ENCODE data around the gene TTC3. TPM values are rescaled to one million over a fixed set of nuclear protein-coding genes. Genes with fewer than 3 reads are reported as not detected.

TTC3 gene
- total and polyA plus RNA-seq, 7 donors, result 6.5 to 50.3 (median 25.7) TPM

DNA sequence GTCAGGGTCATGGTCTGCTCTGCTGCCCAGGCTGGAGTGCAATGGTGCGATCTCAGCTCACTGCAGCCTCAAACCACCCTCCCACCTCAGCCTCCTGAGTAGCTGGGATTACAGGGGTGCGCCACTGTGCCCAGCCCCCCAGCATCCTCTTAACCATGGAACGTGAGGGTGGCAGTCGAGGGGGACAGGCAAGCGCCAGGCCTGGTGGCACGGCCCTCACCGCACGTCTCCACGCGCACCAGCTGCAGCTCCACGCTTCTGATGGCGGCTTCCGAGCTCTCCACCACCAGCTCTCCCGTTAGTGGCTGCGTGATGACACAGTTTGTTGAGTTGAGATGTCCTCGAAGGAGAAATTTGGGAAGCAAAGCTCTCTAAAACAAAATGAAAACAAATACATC lies 154.9 kb downstream of the TTC3 start:
- H3K9me3 ChIP-seq, result no peaks in the 10 kb centered on the region
- intact Hi-C loops (cut with DNase I), result no loop called here
- H3K27me3 ChIP-seq (ENCODE audit: insufficient read depth in 3 of 3, low read length in 2 of 3), result no peaks in the 10 kb centered on the region
- ATAC-seq, result no peak
- 96 to 98% (median 97%) methylated on average over 16 of the region's 16 CpGs for WGBS, 3 donors
- no peaks in the 10 kb centered on the region for H3K4me1 ChIP-seq
- TF ChIP-seq, protein P1, sequence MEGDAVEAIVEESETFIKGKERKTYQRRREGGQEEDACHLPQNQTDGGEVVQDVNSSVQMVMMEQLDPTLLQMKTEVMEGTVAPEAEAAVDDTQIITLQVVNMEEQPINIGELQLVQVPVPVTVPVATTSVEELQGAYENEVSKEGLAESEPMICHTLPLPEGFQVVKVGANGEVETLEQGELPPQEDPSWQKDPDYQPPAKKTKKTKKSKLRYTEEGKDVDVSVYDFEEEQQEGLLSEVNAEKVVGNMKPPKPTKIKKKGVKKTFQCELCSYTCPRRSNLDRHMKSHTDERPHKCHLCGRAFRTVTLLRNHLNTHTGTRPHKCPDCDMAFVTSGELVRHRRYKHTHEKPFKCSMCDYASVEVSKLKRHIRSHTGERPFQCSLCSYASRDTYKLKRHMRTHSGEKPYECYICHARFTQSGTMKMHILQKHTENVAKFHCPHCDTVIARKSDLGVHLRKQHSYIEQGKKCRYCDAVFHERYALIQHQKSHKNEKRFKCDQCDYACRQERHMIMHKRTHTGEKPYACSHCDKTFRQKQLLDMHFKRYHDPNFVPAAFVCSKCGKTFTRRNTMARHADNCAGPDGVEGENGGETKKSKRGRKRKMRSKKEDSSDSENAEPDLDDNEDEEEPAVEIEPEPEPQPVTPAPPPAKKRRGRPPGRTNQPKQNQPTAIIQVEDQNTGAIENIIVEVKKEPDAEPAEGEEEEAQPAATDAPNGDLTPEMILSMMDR (IDR thresholded peaks at IDR 0.05), result no peak
- no peak overlapping the region for H3K4me3 ChIP-seq
- DNase-seq, result no peak
- H3K27ac ChIP-seq, result no peak overlapping the region
- peaks cover 3 to 99% of the 10 kb centered on the region in 2 donors for H3K36me3 ChIP-seq (ENCODE audit: insufficient read depth in 1 of 2, low read depth in 1 of 2)

DNA sequence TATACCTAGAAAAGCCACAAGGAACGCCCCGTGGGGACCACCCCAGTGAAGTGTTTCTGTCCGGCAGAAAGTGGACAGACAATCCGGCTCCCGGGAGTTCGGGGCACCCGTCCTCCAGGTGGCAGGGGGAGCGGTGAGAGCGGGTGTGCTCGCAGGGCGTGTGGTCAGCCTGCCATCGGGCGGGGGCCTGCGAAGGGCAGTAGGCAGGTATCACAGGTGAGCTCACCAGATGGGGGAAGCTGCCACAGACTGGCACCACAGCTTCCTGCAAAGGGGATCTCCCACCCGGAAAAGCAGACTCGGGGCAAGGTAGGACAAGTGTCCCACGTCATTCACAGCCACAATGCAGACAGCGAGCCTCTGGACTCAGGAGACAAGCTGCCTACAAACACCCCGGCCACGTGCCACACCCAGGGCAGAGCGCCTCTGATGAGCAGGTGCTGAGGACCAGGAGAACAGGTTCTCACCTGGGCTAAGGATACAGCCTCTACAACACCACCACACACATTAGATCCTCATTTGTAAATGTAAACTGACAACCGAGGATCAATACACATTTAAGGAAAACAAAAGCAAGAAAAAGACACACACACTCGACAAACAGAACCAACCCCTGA lies 157.7 kb downstream of the TTC3 start:
- DNase-seq, result no peak
- Histone ChIP-seq H3K4me1 (no peaks in the 10 kb centered on the region), H3K36me3 (ENCODE audit: insufficient read depth in 1 of 2, low read depth in 1 of 2) (peaks cover 6 to 87% of the 10 kb centered on the region in 2 donors), H3K27ac (no peak overlapping the region), H3K27me3 (ENCODE audit: insufficient read depth in 3 of 3, low read length in 2 of 3) (no peaks in the 10 kb centered on the region), H3K9me3 (no peaks in the 10 kb centered on the region), H3K4me3 (no peak overlapping the region)
- no peak for ATAC-seq
- TF ChIP-seq, protein P1 (IDR thresholded peaks at IDR 0.05), result no peak
- WGBS, 3 donors, result 89 to 92% (median 90%) methylated on average over 23 of the region's 23 CpGs
- intact Hi-C loops (cut with DNase I), result no loop called here

DNA sequence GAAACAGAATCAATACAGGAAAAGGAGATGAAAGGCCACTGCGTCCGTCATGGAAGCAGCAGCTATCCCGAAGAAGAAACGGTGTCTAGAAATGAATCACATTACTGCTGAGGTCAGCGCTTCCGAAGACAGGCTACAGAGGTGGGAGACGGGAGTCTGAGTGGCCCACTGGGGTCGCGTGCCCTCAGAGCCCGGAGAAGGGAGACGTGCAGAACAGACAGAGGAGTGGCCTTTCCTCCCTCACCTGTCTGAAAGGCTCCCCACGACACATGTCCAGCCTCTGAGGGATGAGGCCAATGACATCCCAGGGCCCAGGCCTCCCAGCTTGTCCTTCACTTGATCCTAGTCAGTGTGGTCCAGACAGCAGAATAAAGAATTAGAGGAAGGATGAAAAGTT lies 158.2 kb downstream of the TTC3 start:
- intact Hi-C loops (cut with DNase I), result no loop called here
- ATAC-seq (no peak), DNase-seq (no peak)
- TF ChIP-seq, protein P1 (IDR thresholded peaks at IDR 0.05), result no peak
- no peaks in the 10 kb centered on the region for H3K9me3 ChIP-seq
- H3K4me3 ChIP-seq, result no peak overlapping the region
- no peaks in the 10 kb centered on the region for H3K27me3 ChIP-seq (ENCODE audit: insufficient read depth in 3 of 3, low read length in 2 of 3)
- 78 to 91% (median 84%) methylated on average over 12 of the region's 12 CpGs for WGBS, 3 donors
- H3K27ac ChIP-seq, result no peak overlapping the region
- peaks cover 6 to 86% of the 10 kb centered on the region in 2 donors for H3K36me3 ChIP-seq (ENCODE audit: insufficient read depth in 1 of 2, low read depth in 1 of 2)
- no peaks in the 10 kb centered on the region for H3K4me1 ChIP-seq

DNA sequence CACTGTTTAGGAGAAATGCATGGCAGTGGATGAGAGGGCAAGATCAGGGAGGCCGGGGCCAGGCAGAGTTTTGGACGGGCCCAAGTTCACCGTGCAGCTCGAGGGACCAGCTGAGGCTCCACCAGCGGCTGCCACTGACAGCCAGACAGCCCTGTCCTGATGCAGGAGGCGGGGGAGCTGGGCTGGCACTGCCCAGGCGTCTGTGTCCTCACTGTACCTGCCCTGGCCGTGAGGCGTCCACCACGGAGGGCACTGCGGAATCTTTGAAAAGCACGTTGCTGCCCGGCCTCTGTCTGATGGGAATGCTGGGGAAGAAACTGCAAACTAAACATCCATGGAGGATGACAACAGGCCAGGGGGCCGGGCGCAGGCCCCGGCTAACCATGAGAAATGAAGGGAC lies 158.6 kb downstream of the TTC3 start:
- DNase-seq (no peak), ATAC-seq (no peak)
- H3K9me3 ChIP-seq, result no peaks in the 10 kb centered on the region
- H3K4me3 ChIP-seq, result no peak overlapping the region
- intact Hi-C loops (cut with DNase I), result no loop called here
- H3K36me3 ChIP-seq (ENCODE audit: insufficient read depth in 1 of 2, low read depth in 1 of 2), result peaks cover 7 to 86% of the 10 kb centered on the region in 2 donors
- H3K27me3 ChIP-seq (ENCODE audit: insufficient read depth in 3 of 3, low read length in 2 of 3), result no peaks in the 10 kb centered on the region
- WGBS, 3 donors, result 93 to 95% (median 93%) methylated on average over 16 of the region's 16 CpGs
- TF ChIP-seq, protein P1 (IDR thresholded peaks at IDR 0.05), result no peak
- no peak overlapping the region for H3K27ac ChIP-seq
- no peaks in the 10 kb centered on the region for H3K4me1 ChIP-seq

All from psoas muscle (tissue), 8 donors.